Measurements from ENCODE around the gene CDC14A.
"Not testable (repeated sequence)": the region's sequence is repeated elsewhere in the genome, so short reads cannot be mapped to it uniquely, and the experiment has no call there.

- not testable (repeated sequence) for TF ChIP-seq EZH2 (IDR thresholded peaks at IDR 0.05; ENCODE audit: low read depth, low read length, severe bottlenecking); CTCF (IDR thresholded peaks at IDR 0.05; ENCODE audit: control extremely low read depth in 1 of 3, insufficient read depth in 1 of 3, low read depth in 1 of 3, low read length in 3 of 3); KDM1A (IDR thresholded peaks at IDR 0.05; ENCODE audit: borderline replicate concordance, low read length); RFX5 (IDR thresholded peaks at IDR 0.05; ENCODE audit: borderline replicate concordance, low read depth, low read length); JUN (IDR thresholded peaks at IDR 0.05; ENCODE audit: low read depth, low read length); SIX5 (IDR thresholded peaks at IDR 0.05; ENCODE audit: low read depth, low read length); GABPA (IDR thresholded peaks at IDR 0.05; ENCODE audit: borderline replicate concordance, insufficient read depth, low read length)
Measured at GRCh38 chr1:100405902-100406301, 53.6 kb downstream of the CDC14A start.

All from H1 (cell line).